Limb (tissue), 2 donors: Measurements from ENCODE around the gene PRKAA1.
A peak's percentile ranks its signal among the peaks of the same experiment; 100 is the strongest.

Experiments used
- DNase-seq, 2 donors: peaks; one replicate each; pipeline ENCODE4 v3.0.0-alpha.2; 2016; ENCODE audit errors: extremely low spot score in 2 of 2

The PRKAA1 gene

DNA sequence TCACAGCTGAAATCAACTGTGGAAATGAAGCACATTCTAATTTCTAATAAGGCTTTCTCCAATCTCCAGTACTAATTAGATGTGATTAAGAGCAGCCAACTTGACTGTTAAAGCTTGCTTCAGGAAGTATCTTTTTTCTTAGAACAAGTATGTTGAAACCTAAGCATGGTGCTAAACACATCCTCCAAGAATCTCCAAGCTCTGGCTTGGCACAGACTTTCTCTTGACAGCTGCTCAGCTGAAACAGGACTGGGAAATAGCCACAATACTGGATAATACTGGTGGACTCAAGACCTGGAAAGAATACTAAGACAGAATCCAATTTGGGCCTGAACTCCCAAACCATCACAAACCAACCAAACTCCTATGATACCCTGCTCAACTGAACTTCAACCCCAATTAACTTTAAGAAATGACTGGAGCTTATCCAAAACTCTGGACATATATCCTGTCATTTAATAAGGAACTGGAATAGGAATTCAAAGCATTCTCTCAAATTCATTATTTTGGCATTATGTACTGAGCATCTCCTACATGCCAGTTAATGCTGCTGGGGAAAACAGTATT, 16.2 kb downstream of the PRKAA1 start:
- DNase-seq, result no peak

DNA sequence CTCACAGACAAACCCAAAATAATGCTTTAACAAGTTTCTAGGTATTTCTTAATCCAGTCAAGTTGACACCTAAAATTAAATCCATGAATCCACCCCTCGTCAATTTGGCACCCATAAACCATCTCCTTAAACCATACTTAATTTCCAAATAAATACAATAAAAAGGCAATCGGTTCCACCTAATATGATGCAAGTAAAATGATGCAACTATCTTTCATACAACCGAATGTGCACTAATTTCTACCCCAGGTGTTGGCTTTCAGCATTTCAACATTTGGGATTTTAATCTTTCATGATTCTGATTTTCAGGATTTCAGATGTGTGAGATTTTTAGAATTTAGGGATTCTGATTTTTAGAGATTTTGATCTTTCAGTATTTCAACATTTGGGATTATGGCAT, 17.3 kb downstream of the PRKAA1 start:
- no peak for DNase-seq

DNA sequence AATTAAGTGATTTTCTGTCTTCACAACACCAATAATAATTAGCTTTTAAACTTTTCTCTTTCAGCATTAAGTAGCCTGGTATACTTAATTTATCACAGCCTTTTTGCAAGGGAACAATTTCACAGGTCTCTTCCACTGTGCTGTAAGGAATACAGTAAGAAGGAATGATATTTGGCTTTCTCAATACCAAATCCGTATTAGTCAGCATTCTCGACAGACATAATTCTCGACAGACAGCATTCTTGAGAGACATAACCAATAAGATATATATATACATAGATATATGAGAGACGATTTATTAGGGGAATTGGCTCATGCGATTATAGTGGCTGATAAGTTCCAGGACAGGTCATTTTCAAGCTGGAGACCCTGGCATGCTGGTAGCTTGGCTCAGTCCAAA, 18.0 kb downstream of the PRKAA1 start:
- DNase-seq, result no peak

DNA sequence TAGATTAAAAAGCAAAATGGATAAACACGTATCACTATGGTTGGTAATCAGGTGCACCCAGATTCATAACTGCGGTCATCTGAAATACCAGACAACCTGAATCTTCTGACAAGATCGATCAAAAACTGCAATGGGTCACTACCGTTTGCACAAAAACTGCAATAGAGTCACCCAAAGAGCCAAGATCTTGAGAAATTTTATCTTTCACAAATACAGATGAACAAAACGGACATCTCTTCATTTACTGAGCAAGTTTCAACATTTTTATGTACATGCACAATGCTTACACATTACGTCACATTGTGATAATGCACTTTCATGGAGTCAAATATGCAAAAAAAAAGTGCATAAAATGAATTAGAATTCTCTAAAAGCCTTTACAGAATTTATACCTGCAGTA, 18.6 kb downstream of the PRKAA1 start:
- no peak for DNase-seq

DNA sequence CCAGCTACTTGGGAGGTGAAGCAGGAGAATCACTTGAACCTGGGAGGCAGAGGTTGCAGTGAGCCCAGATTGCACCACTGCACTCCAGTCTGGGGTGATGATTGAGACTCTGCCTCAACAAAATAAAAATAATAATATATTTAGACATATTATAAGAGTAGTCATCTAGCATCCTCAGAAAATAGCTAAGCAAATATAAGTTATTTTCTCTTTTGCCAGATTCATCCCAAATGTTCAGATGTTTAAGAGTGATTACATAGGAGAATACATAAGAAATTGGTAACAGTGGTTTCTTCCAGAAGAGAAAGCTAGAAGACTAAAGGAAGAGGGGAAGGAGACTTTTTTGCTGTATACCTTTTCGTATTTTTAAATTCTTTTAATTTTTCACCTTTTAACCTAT, 20.0 kb downstream of the PRKAA1 start:
- no peak for DNase-seq

DNA sequence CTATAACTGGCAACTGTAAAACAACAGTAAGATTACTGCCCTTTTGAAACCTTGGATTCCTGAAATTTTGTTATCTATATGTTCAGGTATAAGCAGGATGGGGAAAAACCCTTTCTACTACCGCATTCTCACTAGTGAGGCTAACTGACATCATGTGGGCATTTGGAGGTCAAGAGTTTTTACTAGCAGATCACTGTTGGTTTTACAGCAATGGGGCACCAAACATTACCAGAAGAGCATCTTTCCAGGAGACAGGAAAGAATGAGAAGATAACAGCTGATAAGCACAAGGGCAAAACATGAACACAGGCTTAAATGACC, 21.6 kb downstream of the PRKAA1 start:
- no peak for DNase-seq

DNA sequence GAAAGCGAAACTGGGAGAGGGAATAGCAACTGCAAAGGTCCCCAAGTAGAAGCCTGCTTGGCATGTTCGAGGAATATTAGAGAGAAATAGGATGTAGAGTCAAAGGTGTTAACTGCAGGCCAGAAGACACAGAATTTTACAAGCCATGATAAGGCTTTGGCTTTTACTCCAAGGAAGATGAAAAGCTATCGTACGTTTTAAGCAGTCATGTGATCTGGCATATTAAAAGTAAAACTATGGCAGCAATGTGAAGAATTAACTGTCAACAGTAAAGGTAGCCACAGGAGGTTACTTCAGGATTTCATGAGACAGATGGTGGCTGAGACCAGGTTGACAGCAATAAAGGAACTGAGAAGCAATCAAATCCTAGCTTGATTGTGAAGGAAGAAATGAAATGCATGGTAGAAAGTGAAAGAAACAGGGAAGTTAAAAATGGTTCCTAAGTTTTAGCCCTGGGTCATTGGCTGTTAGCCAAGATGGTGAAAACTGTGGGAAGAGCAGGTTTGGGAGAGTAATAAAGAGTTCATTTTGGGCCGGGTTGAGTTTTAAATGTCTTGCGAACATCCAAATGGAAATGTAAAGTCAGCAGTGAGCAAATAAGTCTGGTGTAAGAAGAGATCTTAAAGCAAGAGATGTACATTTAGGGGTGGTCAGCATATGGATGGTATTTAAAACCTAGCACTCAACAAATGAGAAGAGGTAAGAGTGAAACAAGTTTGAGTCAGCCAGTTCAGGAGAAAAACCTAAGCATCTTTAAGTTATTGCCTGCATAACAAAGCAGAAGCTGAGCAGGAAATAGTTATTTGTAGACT, 22.1 kb downstream of the PRKAA1 start:
- no peak for DNase-seq

DNA sequence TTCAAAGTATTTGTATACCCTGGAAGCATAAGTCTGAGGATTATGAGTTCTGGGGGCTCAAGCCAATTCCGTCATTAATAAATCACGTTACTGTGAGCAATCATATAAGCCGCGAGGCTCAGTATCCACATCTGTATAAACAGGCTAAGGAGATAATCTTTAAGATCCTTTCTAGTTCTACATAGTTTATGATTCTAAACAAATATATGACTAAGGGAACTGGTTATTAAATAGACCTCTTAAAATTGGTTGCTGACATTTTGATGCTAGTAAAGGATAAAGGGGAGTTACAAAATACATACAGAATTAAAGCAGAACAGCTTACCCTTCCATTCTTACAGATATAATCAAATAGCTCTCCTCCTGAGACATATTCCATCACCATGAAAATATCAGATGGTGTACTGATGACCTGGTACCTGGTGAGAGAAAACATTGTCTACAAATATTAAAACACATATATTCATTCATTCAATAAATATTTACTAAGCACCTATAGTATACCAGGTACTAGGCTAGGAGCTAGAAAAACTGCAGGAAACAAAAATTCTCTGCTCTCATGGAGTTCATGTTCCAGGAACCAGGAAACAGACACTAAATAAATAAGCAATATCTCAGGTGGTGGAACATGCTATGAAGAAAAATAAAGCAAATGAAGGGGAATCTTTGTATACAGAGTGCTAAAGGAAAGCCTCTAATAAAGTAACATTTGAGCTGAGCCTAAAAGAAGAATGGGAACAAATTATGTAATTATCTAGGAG, 22.9 kb downstream of the PRKAA1 start:
- no peak for DNase-seq

DNA sequence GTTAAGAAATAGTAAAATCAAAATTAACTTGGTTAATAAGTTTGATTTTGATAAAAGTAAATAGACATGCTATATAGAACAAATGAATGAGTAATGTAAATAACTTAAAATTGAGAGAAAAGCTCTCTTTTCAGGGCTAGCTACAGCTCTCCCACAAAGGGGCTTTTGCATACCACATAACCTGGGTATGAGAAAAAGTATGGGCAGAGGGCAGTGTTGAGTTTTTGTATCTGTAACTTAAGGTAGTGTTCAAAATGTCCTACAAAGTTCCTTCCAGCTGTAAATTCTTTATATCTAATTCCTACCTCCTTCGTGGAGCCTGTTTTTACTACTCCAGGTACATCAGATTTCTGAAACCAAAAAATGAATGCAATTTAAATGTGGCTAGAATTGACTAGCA, 23.6 kb downstream of the PRKAA1 start:
- no peak for DNase-seq

DNA sequence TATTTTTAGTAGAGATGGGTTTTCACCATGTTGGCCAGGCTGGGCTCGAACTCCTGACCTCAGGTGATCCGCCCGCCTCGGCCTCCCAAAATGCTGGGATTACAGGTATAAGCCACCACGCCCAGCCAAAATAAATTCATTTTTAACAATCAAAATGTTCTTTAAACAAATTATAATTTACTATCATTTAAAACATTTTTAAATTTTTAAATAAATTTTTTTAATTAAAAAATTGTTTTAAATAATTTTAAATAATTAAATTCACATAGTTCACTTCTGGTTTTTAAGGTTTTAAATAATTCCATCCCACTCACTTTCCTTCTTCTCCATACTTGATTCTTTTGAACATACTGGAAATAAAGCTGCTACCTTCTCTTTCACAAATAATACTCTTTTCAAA, 27.4 kb downstream of the PRKAA1 start:
- DNase-seq, result no peak

DNA sequence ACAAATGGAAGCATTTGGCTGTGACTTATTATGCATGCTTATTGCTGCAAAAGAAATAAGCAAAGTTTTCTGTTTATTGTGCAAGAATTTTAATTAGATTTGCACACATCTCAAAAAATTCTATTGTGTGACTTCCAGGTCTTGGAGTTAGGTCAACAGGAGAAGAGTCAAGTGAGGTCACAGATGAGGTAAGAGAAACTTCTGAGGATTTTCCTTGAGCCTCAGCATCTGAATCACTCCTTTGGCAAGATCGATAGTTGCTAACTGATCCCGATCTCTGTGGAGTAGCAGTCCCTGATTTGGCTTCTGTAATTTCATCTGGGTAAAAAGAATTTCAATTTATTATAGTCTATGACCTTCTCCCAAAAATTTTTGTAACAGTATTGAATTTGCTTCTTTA, 35.5 kb downstream of the PRKAA1 start:
- no peak for DNase-seq

DNA sequence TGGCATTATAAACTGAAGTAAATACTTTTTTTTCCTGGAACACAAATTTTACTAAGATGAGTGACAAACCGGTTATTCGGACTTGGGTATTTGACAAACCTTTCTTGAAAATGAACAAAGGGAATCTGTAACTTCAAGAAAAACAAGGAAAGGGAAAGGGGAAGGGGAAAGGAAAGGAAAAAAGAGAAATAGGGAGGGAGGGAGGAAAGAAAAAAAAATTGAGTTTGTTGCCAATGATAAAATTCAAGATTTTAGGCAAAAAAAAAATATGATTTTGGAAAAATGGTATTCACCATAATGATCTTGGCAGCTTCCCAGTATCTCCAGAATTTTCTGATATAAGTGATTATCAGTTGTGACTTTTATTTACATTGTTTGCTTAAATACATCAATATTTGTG, 40.8 kb downstream of the PRKAA1 start:
- no peak for DNase-seq

DNA sequence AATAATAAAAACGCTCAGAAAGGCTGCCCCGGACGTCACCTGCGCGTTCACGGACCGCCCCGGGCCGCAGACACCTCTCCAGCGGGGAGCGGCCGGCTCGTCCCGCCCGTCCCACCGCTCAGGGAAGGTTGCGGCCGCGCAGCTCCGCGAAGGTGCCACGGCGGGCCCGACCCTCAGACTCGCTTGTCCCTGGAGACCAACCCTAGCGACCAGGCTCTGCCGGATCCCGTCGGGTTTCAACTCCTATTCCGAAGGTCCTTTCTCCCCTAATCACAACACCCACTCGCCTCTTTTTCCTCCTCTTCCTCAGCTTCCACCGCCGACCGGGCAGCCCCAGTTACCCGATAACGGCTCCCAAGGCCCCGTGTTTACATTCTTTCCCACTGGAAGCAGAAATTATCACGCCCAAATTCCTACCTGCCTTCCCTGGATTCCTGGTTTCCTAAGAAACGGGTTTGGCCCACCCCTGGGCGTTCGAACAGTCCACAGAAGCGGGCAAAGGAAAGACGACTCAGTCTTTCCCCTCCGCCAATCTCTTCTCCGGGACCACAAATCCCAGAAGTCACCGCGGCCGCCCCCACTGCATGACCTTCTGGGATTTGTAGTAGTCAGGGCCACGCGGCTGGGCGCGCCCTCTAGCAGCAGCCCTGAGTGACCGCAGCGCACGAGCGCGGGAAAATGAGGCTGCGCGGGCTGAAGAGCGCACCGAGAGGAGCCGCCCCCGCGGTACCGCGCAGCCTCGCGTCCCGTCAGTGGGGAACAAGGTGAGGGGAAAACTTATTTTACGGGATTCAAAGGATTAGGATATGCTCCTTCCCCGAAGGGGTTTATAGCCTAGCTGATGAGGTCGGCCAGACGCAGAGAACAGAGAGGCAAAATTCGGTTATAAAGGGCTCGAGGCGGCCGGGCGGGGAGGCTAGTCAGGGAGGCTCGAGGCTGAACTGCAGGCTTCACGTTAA, 42.5 kb downstream of the PRKAA1 start, which contains the start of gene TTC33:
Gene TTC33, minus strand, starts transcription at position 555 of the 959 bp plus-strand sequence. CDS start 8,943 bp downstream, outside the sequence.
- DNase-seq, result peak; percentile 95 to 96

DNA sequence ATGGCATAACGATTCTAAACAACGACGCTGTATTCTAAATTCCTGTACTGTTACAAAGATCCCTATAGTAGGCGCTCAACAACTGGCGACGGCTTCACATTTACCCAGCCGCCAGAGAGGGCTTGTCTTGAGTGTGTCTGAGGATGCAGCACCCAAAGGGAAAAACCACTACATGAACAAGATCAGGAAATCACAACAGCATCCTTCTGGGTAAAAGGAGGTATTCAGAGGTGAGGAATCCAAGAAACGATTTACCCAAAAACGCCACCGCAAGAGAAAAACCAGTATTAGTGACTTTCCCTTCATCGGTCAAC, 43.1 kb downstream of the PRKAA1 start:
- DNase-seq, result peak; percentile 76 to 90

DNA sequence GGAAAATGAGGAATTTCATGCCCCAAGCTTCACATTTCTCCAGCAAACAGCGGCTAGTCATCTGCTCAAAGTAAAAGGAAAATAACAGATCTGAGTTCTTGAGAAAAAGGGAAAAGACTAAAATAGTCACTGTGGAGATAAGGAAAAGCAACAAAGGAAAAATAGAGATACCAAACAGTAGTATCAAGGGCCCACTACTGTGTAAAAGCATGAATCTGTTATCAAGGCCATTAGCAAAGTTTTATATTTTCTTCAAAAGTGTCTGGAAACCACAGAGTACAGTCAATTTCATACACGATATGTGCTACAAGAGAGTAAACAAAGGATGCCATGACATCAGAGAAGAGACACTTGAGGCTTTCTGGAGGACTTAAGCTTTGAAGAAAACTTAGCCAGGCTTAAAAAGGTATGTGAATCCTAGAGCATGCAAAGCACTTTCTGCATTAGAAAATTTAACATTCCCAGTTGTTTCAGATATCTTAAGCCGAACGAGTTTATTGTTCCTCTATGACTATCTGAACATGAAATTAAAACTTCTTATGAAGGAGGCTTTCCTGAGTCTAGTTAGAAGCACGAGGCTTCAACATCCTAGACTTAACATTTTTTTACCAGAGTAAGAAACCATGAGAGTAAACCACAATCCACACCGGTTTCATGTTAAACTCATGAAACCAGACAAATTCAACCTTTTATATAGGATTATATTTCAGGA, 43.6 kb downstream of the PRKAA1 start:
- peak in 1 of 2 donors; percentile 24 for DNase-seq

DNA sequence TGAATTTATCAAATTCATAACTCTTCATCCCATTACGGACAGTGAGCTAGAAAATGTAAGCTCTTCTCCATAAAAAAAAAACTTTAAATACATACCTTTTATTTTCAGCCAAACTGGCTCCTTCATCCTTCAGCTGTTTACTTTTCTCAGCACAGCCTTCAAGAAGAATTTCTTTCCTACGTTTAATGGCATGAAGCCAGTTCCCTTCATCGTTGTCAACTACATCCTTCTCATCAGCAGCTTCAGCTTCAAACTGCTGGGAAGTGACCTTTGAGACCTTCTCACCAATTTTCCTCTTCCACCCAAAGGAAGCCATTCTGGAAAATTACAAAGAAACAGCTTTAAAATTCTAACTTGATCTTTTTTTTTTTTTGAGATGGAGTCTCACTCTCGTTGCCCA, 51.5 kb downstream of the PRKAA1 start:
- DNase-seq, result no peak

DNA sequence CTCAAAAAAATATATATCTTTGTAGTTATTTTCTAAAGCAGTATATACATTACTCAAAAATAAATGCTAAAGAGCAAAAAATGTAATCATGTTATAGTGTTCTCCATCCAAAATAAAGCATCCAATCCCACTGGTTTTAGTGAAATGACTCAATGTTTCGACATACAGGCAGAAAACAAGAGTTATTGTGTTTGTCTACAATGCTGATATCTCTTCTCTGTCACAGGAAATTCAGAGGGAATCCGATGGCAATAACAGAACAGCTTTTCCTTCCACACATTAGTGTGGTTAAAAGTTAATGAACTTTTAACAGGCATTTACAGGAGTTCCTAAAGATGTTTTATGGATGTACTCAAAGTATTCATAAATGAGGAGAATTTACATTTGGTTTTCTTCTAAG, 54.4 kb downstream of the PRKAA1 start:
- DNase-seq, result no peak

DNA sequence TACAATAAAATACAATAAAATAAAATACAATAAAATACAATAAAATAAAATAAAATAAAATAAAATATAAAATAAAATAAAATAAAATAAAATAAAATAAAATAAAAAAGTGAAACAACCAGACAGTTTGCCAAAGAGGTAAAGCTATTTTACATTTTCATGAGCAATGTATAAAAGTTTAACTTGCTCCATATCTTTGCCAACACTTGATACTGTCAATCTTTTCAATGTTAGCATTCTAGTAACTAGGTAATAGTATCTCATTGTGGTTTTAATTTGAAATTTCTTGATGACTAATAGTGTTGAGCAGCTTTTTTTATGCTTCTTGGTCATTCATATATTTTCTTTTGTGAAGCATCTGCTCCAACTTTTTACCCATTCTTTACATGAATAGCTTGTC, 59.7 kb downstream of the PRKAA1 start:
- no peak for DNase-seq

DNA sequence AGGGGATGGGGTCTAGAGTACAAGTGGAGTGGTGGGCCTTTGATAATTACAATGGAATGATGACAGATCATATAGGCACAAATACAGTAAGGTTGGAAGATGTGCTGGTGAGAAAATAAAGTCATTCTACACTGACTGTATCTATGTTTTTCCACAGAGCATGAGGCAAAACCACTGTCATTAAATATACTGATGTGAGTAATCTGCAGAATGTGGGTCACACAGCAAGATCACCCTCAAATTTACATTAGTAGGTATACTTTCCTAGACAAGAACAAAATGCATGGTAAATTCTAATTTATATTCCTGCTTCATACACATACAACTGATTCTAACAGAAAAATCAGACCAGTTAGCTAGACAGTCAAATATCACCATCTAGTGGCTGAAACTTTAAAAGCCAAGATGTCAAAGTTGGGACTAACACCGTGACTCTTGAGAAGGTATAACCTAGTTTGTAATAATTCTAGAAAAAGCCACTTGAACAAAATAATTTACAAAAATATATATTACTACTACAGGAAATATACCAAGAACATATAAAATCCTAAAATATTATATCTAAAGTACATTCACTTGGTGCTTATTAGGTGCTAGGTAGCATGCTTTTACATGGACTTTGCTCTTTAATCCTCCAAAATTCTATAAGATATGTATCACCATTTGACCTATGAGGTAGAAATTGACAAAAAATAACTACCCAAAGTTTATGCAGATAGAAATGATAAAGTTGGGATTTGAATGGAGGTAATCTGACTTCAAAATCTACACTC, 61.9 kb downstream of the PRKAA1 start:
- DNase-seq, result peak in 1 of 2 donors; percentile 72

DNA sequence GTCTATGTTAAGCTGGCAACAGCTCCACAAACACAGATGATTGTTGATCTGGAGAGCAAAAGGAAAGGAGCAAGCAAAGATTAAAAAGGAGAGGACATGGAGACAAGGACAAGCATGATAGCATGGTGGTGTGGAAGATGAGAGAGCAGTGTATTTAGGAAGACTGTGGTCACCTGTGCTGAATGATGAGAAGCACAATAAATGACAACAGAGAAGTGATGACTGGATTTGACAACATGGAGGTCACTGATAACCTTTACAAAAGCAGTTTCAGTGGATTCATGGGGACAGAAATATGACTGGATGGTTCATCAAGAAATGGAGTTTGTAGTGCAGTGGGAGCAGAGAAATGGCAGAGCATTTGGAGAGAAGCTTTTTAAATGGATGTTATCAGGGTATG, 62.6 kb downstream of the PRKAA1 start:
- no peak for DNase-seq
